K562 (cell line): Measurements from ENCODE around the gene RHOT1. TPM values are rescaled to one million over a fixed set of nuclear protein-coding genes. Genes with fewer than 3 reads are reported as not detected.

Experiments used
- ATAC-seq: fragments of 200-7000 bp; cut with Tn5 transposase; 3 replicates; pipeline ENCODE4 v1.9.1; 2020; ENCODE audit warnings: moderate library complexity
- BruUV-seq: library from RNA; stranded (reverse); fragments of 400-500 nt; replicated peaks from 2 replicates; lab custom pipeline; 2021; lab: Mats Ljungman, UMichigan
- CTCF ChIA-PET: fragments of 300-600 bp; formaldehyde crosslinking; extraction: SDS; loops from one replicate; lab custom pipeline; 2021; ENCODE audit warnings: low intra/inter-chr PET ratio; lab: Yijun Ruan, JAX
- POLR2A ChIA-PET: fragments of 300-600, 350-650 bp; sonication (Branson Sonifier 250); formaldehyde crosslinking; extraction: SDS; loops from one replicate; lab custom pipeline; 2021; ENCODE audit warnings: antibody characterized with exemption, inconsistent platforms; lab: Yijun Ruan, JAX
- DNase-seq, 4 experiments: peaks; one replicate each; pipeline versions ENCODE4 v3.0.0 to v3.0.0-alpha.2; 2011 to 2018; ENCODE audit warnings: low spot score in 3 of 4, mixed read lengths in 3 of 4; ENCODE audit errors: extremely low read depth in 1 of 4
- FAIRE-seq: peaks from 2 replicates; lab custom pipeline; 2011; peaks lifted over from hg19 to GRCh38; lab: Jason Lieb, UNC
- H2AFZ ChIP-seq: 2 replicates; pipeline ENCODE4 v1.6.0; 2011; ENCODE audit warnings: low read depth, low read length, control low read depth, inconsistent platforms
- H3K27ac ChIP-seq: fragments of 200-600 bp; 3 replicates; pipeline ENCODE4 v1.8.0; 2011; ENCODE audit warnings: low read depth, mild to moderate bottlenecking, control low read depth, inconsistent platforms, low read length, moderate library complexity, mixed read lengths; ENCODE audit errors: extremely low read depth
- H3K27me3 ChIP-seq, 2 experiments: fragments of 300-600 bp in 1 of 2; 2 replicates in 1 of 2; 3 replicates in 1 of 2; pipeline versions ENCODE4 v1.6.0 to v1.8.0; 2011; ENCODE audit warnings: inconsistent platforms in 2 of 2, low read length in 2 of 2, mild to moderate bottlenecking in 1 of 2, mixed read lengths in 1 of 2, moderate library complexity in 1 of 2; ENCODE audit not compliant: control insufficient read depth in 2 of 2, insufficient read depth in 2 of 2
- H3K36me3 ChIP-seq: fragments of 300-600 bp; 3 replicates; pipeline ENCODE4 v1.8.0; 2011; ENCODE audit warnings: mild to moderate bottlenecking, low read length, inconsistent platforms; ENCODE audit not compliant: control insufficient read depth, insufficient read depth
- H3K4me1 ChIP-seq, 2 experiments: fragments of 200-600 bp in 1 of 2; replicated peaks in 1 of 2; 2 replicates in 1 of 2; 3 replicates in 1 of 2; pipeline versions ENCODE4 v1.5.1 to v1.8.0; 2011; ENCODE audit warnings: inconsistent platforms in 2 of 2, low read length in 2 of 2, mild to moderate bottlenecking in 1 of 2, mixed read lengths in 1 of 2, moderate library complexity in 1 of 2; ENCODE audit not compliant: control insufficient read depth in 2 of 2, insufficient read depth in 2 of 2
- H3K4me2 ChIP-seq: 2 replicates; pipeline ENCODE4 v1.6.1; 2011; ENCODE audit warnings: low read length, control low read depth, inconsistent platforms, mixed read lengths; ENCODE audit not compliant: insufficient read depth
- H3K4me3 ChIP-seq: fragments of 200-600 bp; sonication (generic), shearing (Covaris generic); 2 replicates; pipeline ENCODE4 v1.5.1; 2016; ENCODE audit warnings: control low read depth, inconsistent platforms
- H3K79me2 ChIP-seq: fragments of 200-600 bp; 3 replicates; pipeline ENCODE4 v1.8.0; 2011; ENCODE audit warnings: low read length, inconsistent platforms; ENCODE audit not compliant: control insufficient read depth, insufficient read depth
- H3K9ac ChIP-seq, 2 experiments: 2 replicates each; pipeline versions ENCODE4 v1.6.0 to v1.6.1; 2011; ENCODE audit warnings: low read depth in 2 of 2, low read length in 2 of 2, control low read depth in 1 of 2, inconsistent platforms in 1 of 2, mild to moderate bottlenecking in 1 of 2, mixed read lengths in 1 of 2; ENCODE audit not compliant: insufficient read depth in 1 of 2
- H3K9me1 ChIP-seq: one replicate; pipeline ENCODE4 v1.6.0; 2011; ENCODE audit warnings: inconsistent platforms, mild to moderate bottlenecking, low read length, moderate library complexity; ENCODE audit not compliant: control insufficient read depth, insufficient read depth
- H3K9me3 ChIP-seq: replicated peaks from 2 replicates; pipeline ENCODE4 v1.5.1; 2011; ENCODE audit warnings: low read depth, low read length, inconsistent platforms; ENCODE audit not compliant: control insufficient read depth, insufficient read depth
- H4K20me1 ChIP-seq: replicated peaks from 2 replicates; pipeline ENCODE4 v1.6.1; 2011; ENCODE audit warnings: low read length, inconsistent platforms, mixed read lengths; ENCODE audit not compliant: control insufficient read depth, insufficient read depth
- BCOR ChIP-seq: fragments of 450-650 bp; IDR thresholded peaks from 2 replicates; pipeline ENCODE4 v1.6.1; 2016
- C11orf30 ChIP-seq: fragments of 450-650 bp; IDR thresholded peaks from 2 replicates; pipeline ENCODE4 v1.6.1; 2016; ENCODE audit warnings: low read depth, mild to moderate bottlenecking
- CCNT2 ChIP-seq: IDR thresholded peaks from 2 replicates; pipeline ENCODE4 v1.6.1; 2011; ENCODE audit warnings: borderline replicate concordance, low read depth, mild to moderate bottlenecking, moderate library complexity, mixed read lengths, low read length; ENCODE audit not compliant: insufficient read length; ENCODE audit errors: extremely low read depth
- HMBOX1 ChIP-seq: sonication (generic); IDR thresholded peaks from 2 replicates; pipeline ENCODE4 v1.6.1; 2016
- MXD1 ChIP-seq: fragments of 250-450 bp; sonication (Bioruptor Pico); IDR thresholded peaks from 2 replicates; pipeline ENCODE4 v1.8.0; 2021; ENCODE audit warnings: borderline replicate concordance, mild to moderate bottlenecking, moderate library complexity; ENCODE audit not compliant: poor library complexity, severe bottlenecking
- RBM25 ChIP-seq: fragments of 200-400 bp; formaldehyde crosslinking; IDR thresholded peaks from 2 replicates; pipeline ENCODE4 v1.6.1; 2018; ENCODE audit warnings: low read length, low read depth, moderate library complexity; ENCODE audit not compliant: severe bottlenecking
- RFX1 ChIP-seq: fragments of 450-650 bp; IDR thresholded peaks from 2 replicates; pipeline ENCODE4 v1.6.1; 2016; ENCODE audit warnings: mild to moderate bottlenecking, moderate library complexity
- SRSF3 ChIP-seq: fragments of 200-400 bp; formaldehyde crosslinking; IDR thresholded peaks from 2 replicates; pipeline ENCODE4 v1.6.1; 2016; ENCODE audit warnings: mild to moderate bottlenecking, low read length, moderate library complexity; ENCODE audit not compliant: insufficient read depth
- U2AF2 ChIP-seq: fragments of 200-400 bp; formaldehyde crosslinking; optimal IDR thresholded peaks from 2 replicates; pipeline ENCODE3; 2017; ENCODE audit warnings: low read depth, mild to moderate bottlenecking, low read length
- ZFP36 ChIP-seq: fragments of 150-350 bp; IDR thresholded peaks from 2 replicates; pipeline ENCODE4 v1.6.1; 2018; ENCODE audit warnings: low read length, low read depth; ENCODE audit not compliant: partially characterized antibody
- ZNF316 ChIP-seq: fragments of 450-650 bp; IDR thresholded peaks from 2 replicates; pipeline ENCODE4 v1.6.1; 2016
- WGBS: fragments of 100-300 bp; shearing (Covaris generic); methylation state at CpG from one replicate; pipeline ENCODE4 v1.1.6; 2016; ENCODE audit warnings: low coverage, mixed read lengths; ENCODE audit not compliant: insufficient coverage; ENCODE audit errors: missing lambda C conversion rate; 5-methylcytosine and 5-hydroxymethylcytosine counted together
- in situ Hi-C: fragments of 300-500 bp; cut with MboI; formaldehyde crosslinking; loops from 4 replicates; pipeline ENCODE4 v1.15.0; 2018; ENCODE audit warnings: inconsistent platforms, mixed read lengths
- intact Hi-C: fragments of 100-400 bp; cut with micrococcal nuclease; formaldehyde crosslinking; loops from 2 replicates; pipeline ENCODE4 v1.14.2; 2022
- polyA plus RNA-seq, 8 experiments: library from polyadenylated mRNA; depleted of rRNA in 4 of 8; stranded (reverse) in 5 of 8; unstranded in 3 of 8; fragments of >200 nt; fragmentation: Nextera tagmentation in 2 of 8; fragmentation: Illumina TruSeq in 1 of 8; extraction: Ambion mirVana in 2 of 8; extraction: Trizol in 1 of 8; gene quantifications; 2 replicates each; pipeline versions ENCODE4 v1.2.1 to v1.2.3, GENCODE V29; 2011 to 2014; ENCODE audit warnings: inconsistent platforms in 1 of 8, missing spikeins in 1 of 8
- total RNA-seq, 7 experiments: library from RNA; depleted of rRNA in 6 of 7; stranded (reverse); fragments of >200 nt in 6 of 7; fragmentation: Illumina TruSeq in 2 of 7; extraction: Trizol in 2 of 7; gene quantifications; 2 replicates each; pipeline versions ENCODE4 v1.2.1 to v1.2.3, GENCODE V29; 2011 to 2021; ENCODE audit warnings: low replicate concordance in 1 of 7

The RHOT1 gene
- total and polyA plus RNA-seq, 9 of the 15 experiments (the other 6 are each of a cell fraction or from before 2014, with no cell fraction given), result 23.0 to 101 (median 32.2) TPM

DNA sequence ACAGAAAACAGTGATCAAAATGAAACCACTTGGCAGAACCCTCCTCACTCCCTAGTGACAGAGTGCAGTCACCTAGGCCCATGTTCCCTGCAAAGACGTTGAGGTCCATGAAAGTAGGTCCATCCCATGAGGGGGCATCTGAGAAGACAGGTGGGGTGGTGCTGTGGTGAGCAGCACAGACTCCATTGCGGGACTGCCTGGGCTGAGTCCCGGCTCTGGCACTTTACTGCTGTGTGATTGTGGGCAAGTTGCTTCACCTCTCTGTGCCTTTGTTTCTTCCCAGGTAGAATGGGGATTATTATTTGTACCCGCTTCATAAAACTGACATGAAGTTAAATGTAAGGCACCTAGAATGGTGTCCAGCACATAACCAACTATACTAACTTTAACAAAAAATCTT, 23.5 kb upstream of the RHOT1 start:
- no peaks in the 10 kb centered on the region for H3K36me3 ChIP-seq
- ATAC-seq (no peak), DNase-seq (no peak), FAIRE-seq (no peak)
- intact Hi-C loops (no loop called here), in situ Hi-C loops (no loop called here)
- BruUV-seq, result no TSS peak
- no peak overlapping the region for H3K4me3 ChIP-seq
- H3K27me3 ChIP-seq, result peaks cover 11 to 44% of the 10 kb centered on the region in 2 experiments; a peak in 4 of 5 replicates
- H2AFZ ChIP-seq, result no peak overlapping the region
- POLR2A ChIA-PET, result no interaction called here
- TF ChIP-seq ZFP36 (peak; percentile 59), RBM25 (peak; percentile 63), MXD1 (CRISPR knock-in tag) (no peak), BCOR (peak; percentile 57; the same call in 1 of the 2 replicates)
- WGBS, result 7% methylated on average over 4 of the region's 4 CpGs
- no peak overlapping the region for H3K27ac ChIP-seq
- no peaks in the 10 kb centered on the region for H3K79me2 ChIP-seq
- H3K4me1 ChIP-seq, result peaks cover 0 to 2% of the 10 kb centered on the region in 2 experiments; a peak in 1 of 5 replicates
- H3K9me3 ChIP-seq, result no peaks in the 10 kb centered on the region
- CTCF ChIA-PET, result no interaction called here
- H3K4me2 ChIP-seq, result no peak overlapping the region
- H3K9ac ChIP-seq, result 0 out of 4 replicates have a peak overlapping the region, but pooled peaks of 1 of the 2 experiments have one; percentile 13
- H3K9me1 ChIP-seq, result no peaks in the 10 kb centered on the region
- H4K20me1 ChIP-seq, result no peaks in the 10 kb centered on the region

DNA sequence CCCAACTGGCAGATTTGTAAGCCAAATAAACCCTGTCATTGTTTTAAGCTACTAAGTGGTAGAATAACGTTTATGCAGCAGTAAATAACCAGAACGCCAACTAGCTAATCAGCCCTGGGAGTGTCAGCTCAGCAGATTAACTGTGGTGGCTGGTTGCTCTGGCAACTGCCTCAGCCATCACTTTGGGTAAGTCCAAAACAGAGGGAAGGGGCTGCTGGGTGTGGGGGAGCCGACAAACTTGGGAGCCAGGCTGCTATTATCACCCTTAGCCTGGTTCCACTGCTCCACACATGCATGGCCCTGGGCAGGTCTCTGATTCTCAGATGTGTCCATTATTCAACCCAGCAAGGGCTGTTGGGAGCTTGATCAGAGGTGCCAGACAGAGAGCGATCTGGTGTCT, 22.2 kb upstream of the RHOT1 start:
- H3K4me2 ChIP-seq, result no peak overlapping the region
- H3K36me3 ChIP-seq, result no peaks in the 10 kb centered on the region
- peak overlapping the region; percentile 31; the same call in 1 of the 2 replicates for H2AFZ ChIP-seq
- 6% methylated on average over 4 of the region's 4 CpGs for WGBS
- ChIA-PET POLR2A (interaction anchor here (1.0 to 1.2 kb wide), 2 partner anchors 21 to 291 kb away, joined by 3 to 4 read pairs; no protein-coding TSS in a partner anchor), CTCF (no interaction called here)
- ATAC-seq (no peak; the same call in 2 of the 3 replicates), DNase-seq (no peak), FAIRE-seq (no peak)
- no peaks in the 10 kb centered on the region for H4K20me1 ChIP-seq
- H3K27ac ChIP-seq, result no peak overlapping the region
- peaks cover 11 to 44% of the 10 kb centered on the region in 2 experiments; a peak in 4 of 5 replicates for H3K27me3 ChIP-seq
- no TSS peak for BruUV-seq
- no peaks in the 10 kb centered on the region for H3K9me3 ChIP-seq
- no peaks in the 10 kb centered on the region for H3K9me1 ChIP-seq
- H3K9ac ChIP-seq, result no peak overlapping the region; a peak in 1 of 4 replicates
- peaks cover 3 to 4% of the 10 kb centered on the region in 2 experiments; a peak in 3 of 5 replicates for H3K4me1 ChIP-seq
- no peak for TF ChIP-seq SRSF3
- TF ChIP-seq ZNF316, result peak; percentile 10; the same call in 1 of the 2 replicates
- TF ChIP-seq CCNT2, result no peak
- 0 out of 2 replicates have a peak, but pooled peaks have one; percentile 28 for TF ChIP-seq HMBOX1
- TF ChIP-seq RFX1, result peak; percentile 64
- no peak for TF ChIP-seq U2AF2
- TF ChIP-seq C11orf30, result peak; percentile 19; the same call in 1 of the 2 replicates
- TF ChIP-seq, all 486 proteins: peak for 4
- intact Hi-C loops, result no loop called here
- in situ Hi-C loops, result no loop called here
- Histone ChIP-seq H3K4me3 (no peak overlapping the region), H3K79me2 (no peaks in the 10 kb centered on the region)
